HG03457 (cell line): ENCODE data around the gene ZBTB18.
"Not testable (repeated sequence)": the region's sequence is repeated elsewhere in the genome, so short reads cannot be mapped to it uniquely, and the experiment has no call there.

ENCODE experiments used
- ATAC-seq: cut with Tn5 transposase; IDR thresholded peaks from one replicate; pipeline ENCODE4 v1.9.1; 2021; ENCODE audit warnings: moderate number of reproducible peaks; ENCODE audit not compliant: unreplicated experiment

The ZBTB18 gene

GRCh38 chr1:244041466-244042120 lies 9.5 kb upstream of the ZBTB18 start:
- ATAC-seq, result no peak

GRCh38 chr1:244042293-244042692 lies 8.8 kb upstream of the ZBTB18 start:
- no peak for ATAC-seq

DNA sequence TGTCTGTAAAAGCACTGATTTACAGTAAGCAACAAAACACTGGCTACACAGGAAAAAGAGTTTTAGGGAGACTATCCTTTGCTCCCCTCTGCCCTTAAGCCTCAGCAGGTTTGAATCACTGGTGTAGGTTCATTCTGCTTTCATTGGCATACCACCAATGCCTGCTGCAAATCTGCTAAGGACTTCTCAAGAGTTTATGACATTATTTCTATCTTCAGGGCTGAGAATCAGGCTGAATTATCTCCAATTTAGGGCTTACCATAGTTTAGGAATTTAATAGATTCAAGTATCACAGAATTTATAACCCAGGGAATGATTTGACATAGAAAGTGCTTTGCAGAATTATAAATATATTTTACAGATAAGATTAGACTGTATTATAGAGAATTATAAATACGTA lies 6.7 kb upstream of the ZBTB18 start:
- ATAC-seq, result no peak

- ATAC-seq, result not testable (repeated sequence)
Observed at GRCh38 chr1:244046254-244046653, 4.8 kb upstream of the ZBTB18 start.

GRCh38 chr1:244046907-244047611 lies 4.0 kb upstream of the ZBTB18 start:
- ATAC-seq, result no peak

DNA sequence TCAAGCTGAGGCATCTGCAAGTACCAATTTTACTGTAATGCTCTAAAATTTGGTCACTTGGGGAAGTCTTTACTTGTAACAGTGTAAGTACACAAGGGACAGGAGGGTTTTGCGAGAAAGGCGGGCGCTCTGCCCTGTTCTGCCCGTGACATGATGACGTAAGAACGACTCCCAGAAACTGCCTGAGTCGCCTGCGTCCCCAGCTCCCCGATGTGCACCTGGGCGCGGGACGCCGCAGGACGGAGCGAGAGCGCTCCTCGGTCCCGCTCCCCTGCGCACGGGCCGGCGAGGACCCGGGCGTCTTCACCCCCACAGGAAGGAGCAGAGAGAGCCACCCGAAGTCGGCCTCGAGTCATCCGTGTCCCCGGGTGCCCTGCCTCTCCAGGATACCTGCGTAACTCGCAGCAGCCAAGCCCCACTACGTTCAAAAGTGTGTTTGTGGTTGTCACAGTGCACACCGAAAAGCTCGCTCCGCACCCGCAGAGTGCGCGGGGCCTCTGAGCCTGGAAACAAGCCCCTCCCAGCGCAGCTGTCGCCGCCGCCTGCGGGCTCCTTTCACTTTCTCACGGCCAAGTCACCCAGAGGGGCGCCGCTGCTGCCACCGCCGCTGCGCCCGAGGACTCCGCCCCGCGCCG lies 3.3 kb upstream of the ZBTB18 start:
- ATAC-seq, result peak; percentile 59

GRCh38 chr1:244048256-244049161 lies 2.6 kb upstream of the ZBTB18 start:
- peak; percentile 63 for ATAC-seq

GRCh38 chr1:244049162-244050013 lies 1.7 kb upstream of the ZBTB18 start:
- no peak for ATAC-seq

- no peak for ATAC-seq
Observed at GRCh38 chr1:244050014-244050834, 859 bp upstream of the ZBTB18 start.

GRCh38 chr1:244052016-244052727 lies 1.1 kb downstream of the ZBTB18 start:
- ATAC-seq, result no peak

DNA sequence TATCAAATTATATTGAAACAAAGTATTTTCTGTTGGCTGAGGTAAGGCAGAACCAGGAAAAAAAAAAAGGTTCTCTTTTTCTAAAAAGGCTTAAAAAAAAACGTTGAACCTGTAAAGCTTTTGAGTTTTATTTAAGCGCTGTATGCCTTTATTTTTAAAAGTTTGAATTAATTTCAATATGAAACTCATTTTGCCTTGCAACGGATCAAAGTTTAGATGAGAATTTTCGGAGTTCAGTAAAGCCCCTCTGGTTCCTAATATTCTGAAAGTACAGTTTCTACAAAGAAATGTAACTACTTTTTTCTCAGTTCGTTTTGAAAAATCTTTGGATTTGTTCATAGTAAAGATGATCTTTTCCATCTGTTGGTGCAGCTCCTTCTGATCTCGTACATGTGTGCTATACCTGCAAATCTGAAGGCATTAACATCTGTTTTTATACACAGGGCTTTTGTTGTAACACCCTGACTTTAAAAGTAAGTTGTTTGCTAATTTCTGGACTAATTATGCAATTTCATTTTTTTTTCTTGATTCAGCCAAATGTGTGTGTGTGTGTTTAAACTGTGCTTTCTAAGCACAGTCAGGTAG lies 1.7 kb downstream of the ZBTB18 start:
- ATAC-seq, result no peak

DNA sequence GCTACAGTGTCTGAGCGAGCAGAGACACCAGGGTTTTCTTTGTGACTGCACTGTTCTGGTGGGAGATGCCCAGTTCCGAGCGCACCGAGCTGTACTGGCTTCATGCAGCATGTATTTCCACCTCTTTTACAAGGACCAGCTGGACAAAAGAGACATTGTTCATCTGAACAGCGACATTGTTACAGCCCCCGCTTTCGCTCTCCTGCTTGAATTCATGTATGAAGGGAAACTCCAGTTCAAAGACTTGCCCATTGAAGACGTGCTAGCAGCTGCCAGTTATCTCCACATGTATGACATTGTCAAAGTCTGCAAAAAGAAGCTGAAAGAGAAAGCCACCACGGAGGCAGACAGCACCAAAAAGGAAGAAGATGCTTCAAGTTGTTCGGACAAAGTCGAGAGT lies 2.7 kb downstream of the ZBTB18 start:
- no peak for ATAC-seq

DNA sequence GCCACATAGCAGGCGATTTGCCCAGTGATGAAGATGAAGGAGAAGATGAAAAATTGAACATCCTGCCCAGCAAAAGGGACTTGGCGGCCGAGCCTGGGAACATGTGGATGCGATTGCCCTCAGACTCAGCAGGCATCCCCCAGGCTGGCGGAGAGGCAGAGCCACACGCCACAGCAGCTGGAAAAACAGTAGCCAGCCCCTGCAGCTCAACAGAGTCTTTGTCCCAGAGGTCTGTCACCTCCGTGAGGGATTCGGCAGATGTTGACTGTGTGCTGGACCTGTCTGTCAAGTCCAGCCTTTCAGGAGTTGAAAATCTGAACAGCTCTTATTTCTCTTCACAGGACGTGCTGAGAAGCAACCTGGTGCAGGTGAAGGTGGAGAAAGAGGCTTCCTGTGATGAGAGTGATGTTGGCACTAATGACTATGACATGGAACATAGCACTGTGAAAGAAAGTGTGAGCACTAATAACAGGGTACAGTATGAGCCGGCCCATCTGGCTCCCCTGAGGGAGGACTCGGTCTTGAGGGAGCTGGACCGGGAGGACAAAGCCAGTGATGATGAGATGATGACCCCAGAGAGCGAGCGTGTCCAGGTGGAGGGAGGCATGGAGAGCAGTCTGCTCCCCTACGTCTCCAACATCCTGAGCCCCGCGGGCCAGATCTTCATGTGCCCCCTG lies 3.3 kb downstream of the ZBTB18 start:
- ATAC-seq, result no peak

DNA sequence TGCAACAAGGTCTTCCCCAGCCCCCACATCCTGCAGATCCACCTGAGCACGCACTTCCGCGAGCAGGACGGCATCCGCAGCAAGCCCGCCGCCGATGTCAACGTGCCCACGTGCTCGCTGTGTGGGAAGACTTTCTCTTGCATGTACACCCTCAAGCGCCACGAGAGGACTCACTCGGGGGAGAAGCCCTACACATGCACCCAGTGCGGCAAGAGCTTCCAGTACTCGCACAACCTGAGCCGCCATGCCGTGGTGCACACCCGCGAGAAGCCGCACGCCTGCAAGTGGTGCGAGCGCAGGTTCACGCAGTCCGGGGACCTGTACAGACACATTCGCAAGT lies 3.8 kb downstream of the ZBTB18 start:
- no peak for ATAC-seq

GRCh38 chr1:244056577-244056976 lies 5.5 kb downstream of the ZBTB18 start:
- ATAC-seq, result no peak

DNA sequence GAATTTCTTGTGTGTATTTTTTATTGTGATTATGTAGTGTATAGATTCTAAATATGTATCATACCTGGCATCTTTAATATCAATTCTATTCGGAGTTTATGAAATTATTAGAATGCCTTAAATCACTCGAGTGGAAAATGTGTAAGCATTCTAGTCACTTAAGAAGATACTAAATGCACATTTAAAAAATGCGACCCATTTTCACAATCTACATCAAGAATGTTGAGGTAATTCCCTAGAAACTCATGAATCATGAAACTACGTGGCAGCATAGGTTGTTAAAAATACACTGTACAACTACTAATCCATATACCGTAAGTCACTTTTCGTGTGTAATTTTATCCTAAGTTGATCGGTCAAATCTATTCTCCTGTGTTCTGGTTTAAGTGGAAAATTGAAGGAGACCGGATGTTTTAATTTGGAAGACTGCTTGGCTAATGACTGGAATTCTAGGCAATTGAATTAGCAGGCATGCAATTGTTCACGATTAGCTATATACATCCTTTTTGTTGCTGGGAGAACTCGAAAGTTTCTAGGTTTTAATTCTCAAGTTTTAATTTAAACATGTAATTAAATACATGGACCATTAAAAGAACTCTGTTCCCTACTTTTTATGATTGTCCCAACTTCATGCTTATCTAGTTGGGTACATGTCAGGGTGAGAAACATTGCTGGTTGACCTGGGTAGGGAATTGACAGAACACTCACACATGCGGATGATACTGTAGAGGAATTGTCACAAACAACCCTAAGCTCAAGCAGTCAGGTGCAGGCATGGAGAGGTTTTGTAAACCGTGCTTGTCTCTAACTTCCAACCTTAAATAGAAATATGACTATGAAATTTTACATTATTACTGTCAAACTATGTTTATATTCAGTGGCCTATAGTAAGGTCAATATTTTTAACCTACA lies 6.6 kb downstream of the ZBTB18 start:
- no peak for ATAC-seq

DNA sequence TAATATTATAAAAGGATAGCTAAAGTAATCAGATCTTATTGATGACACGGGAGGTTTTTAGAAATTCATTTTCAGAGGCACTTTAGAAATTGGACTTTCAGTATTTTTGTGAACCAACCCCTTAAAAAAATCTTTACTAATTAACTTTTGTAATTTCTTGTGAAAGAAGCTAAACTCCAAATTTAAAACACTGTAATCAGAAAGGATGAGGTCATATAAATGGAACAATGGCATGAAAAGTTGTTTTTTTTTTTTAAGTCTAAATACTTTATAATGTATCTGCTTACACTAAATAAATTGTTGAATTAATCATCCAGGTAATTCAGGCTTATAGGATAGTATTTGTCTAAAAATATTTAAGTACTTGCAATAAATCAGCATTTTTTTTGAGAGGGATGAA lies 9.0 kb downstream of the ZBTB18 start:
- no peak for ATAC-seq
